Ectodermal cell (in vitro differentiated cells): ENCODE results near the gene MLH3.

Experiments used
- H3K27ac ChIP-seq: 2 replicates; pipeline ENCODE4 v1.7.0; 2013; ENCODE audit warnings: mild to moderate bottlenecking, low read depth, low read length; ENCODE audit not compliant: insufficient read depth, poor library complexity, severe bottlenecking
- H3K27me3 ChIP-seq: 2 replicates; pipeline ENCODE4 v1.7.0; 2013; ENCODE audit warnings: mild to moderate bottlenecking, low read length; ENCODE audit not compliant: insufficient read depth, control insufficient read depth, poor library complexity, severe bottlenecking
- H3K36me3 ChIP-seq: one replicate; pipeline ENCODE4 v1.7.0; 2013; ENCODE audit warnings: low read length; ENCODE audit not compliant: control insufficient read depth, insufficient read depth
- H3K4me1 ChIP-seq: one replicate; pipeline ENCODE4 v1.7.0; 2013; ENCODE audit warnings: low read length; ENCODE audit not compliant: control insufficient read depth, insufficient read depth
- H3K4me3 ChIP-seq: 2 replicates; pipeline ENCODE4 v1.7.0; 2013; ENCODE audit warnings: low read depth, low read length, control low read depth; ENCODE audit not compliant: insufficient read depth
- H3K9me3 ChIP-seq: 2 replicates; pipeline ENCODE4 v1.7.0; 2013; ENCODE audit warnings: mild to moderate bottlenecking, low read length, moderate library complexity; ENCODE audit not compliant: control insufficient read depth
- WGBS, 2 experiments: methylation state at CpG; one replicate each; pipeline ENCODE4 v1.1.7; 2013; ENCODE audit warnings: missing lambda C conversion rate in 2 of 2; 5-methylcytosine and 5-hydroxymethylcytosine counted together

Gene MLH3

DNA sequence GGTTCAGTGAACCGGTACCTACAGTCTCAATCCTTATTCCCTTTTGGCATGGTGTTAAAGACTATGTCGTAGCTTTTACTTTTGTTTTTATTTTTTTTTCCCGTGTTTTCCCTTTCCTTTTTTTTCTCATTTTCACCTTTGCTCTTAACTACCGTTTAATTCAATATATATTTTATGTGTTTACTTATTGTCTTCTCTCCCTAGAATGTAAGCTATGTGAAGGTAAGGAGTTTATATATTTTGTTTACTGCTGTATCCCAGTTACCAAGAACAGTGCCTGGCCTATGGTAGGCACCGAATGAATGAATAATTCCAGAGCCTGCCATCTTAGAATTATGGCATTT is 261 bp upstream of the MLH3 start:
- H3K4me1 ChIP-seq = no peaks in the 10 kb centered on the region
- no peaks in the 10 kb centered on the region for H3K36me3 ChIP-seq
- H3K4me3 ChIP-seq = peak overlapping the region; percentile 53
- H3K27me3 ChIP-seq = no peaks in the 10 kb centered on the region
- H3K9me3 ChIP-seq = no peaks in the 10 kb centered on the region
- no peak overlapping the region for H3K27ac ChIP-seq
- 26 to 34% methylated on average over 3 to 4 of the region's 5 CpGs for WGBS, 2 experiments

DNA sequence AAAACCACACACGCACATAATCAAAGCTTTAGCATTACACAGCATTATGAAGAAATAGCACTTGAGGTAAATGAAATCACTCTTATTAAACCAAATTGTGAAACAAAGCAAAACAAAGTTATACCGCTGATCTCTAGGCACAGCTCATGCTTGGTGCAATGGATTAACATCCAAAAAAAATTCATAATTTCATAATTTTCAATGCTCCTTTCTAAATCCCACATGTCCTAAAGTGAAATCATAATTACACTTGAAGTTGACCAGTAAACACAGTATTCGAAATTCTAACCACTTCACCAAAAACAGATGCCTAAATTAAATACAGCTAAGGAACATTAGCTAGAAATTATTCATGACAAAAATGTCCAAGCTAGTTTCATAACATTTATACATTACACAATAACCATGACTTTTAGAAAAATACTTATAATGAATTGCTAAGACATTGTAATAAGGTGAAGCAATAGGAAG is 1.5 kb downstream of the MLH3 start:
- Histone ChIP-seq H3K4me1 (no peaks in the 10 kb centered on the region), H3K27ac (no peak overlapping the region), H3K27me3 (no peaks in the 10 kb centered on the region), H3K9me3 (no peaks in the 10 kb centered on the region), H3K36me3 (no peaks in the 10 kb centered on the region), H3K4me3 (no peak overlapping the region)
- 91 to 97% methylated on average over 3 of the region's 3 CpGs for WGBS, 2 experiments

DNA sequence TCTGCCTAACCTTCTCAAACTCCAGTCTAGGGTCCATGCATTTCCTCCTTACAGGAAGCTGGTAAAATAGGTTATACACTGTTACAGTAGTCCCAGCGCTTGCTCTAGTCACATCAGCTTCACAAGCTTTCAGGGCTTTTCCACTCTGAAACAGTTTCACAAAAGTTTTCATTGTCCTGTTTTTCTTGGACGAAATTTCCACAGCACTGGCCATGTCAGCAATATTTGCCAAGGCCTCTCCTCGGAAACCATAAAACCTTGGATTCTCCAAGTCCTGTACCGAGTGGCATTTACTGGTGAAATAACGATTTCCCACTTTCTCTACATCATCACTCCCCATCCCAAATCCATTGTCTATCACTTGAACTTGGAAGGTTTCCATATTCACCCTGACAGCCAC is 2.1 kb downstream of the MLH3 start:
- no peak overlapping the region for H3K4me3 ChIP-seq

DNA sequence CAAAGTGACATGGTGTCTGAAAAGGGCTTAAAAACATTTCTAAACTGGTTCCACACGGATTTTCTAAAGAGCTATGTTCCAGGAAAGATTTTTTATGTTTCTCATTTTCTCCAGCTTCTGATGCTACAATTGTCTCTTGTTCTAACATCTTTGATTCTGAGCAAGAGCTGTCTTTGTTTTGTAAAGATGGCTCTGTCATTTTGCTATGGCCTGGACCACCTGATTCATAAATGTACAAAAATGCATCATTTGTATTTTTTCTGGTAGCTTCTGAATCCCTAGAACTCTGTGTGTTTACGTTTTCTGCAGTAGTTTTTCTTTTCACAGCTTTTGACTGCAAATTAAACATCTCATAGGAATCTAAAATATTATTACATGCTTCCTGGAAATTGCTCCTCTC is 3.2 kb downstream of the MLH3 start:
- H3K9me3 ChIP-seq = no peaks in the 10 kb centered on the region
- H3K27ac ChIP-seq = no peak overlapping the region
- 84 to 91% methylated on average over 2 of the region's 2 CpGs for WGBS, 2 experiments
- no peaks in the 10 kb centered on the region for H3K27me3 ChIP-seq
- H3K36me3 ChIP-seq = no peaks in the 10 kb centered on the region
- no peaks in the 10 kb centered on the region for H3K4me1 ChIP-seq
- no peak overlapping the region for H3K4me3 ChIP-seq

More for the DNA sequence above, 2.1 kb downstream of the MLH3 start:
- H3K27me3 ChIP-seq = no peaks in the 10 kb centered on the region
- H3K27ac ChIP-seq = no peak overlapping the region
- 94 to 95% methylated on average over 5 of the region's 5 CpGs for WGBS, 2 experiments
- no peaks in the 10 kb centered on the region for H3K36me3 ChIP-seq
- no peaks in the 10 kb centered on the region for H3K4me1 ChIP-seq
- H3K9me3 ChIP-seq = no peaks in the 10 kb centered on the region

DNA sequence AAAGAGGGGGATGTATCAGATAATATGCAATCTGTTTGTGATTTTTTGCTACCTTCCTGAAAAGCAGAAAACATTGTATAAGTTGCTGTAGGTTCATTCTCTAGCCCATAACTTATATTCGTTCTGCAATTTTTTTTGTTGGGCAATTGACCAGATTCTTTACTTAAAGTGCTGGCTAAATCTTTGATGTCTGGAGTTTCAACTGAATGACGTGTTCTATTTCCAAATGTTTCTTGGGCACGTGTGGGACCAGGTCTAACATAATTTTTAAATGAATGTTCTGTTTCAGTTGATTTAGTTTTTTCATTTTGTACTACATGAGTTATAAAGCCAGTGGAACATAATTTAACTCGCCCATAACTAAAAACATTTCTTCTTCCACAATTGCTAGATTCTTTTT is 3.8 kb downstream of the MLH3 start:
- Histone ChIP-seq H3K9me3 (no peaks in the 10 kb centered on the region), H3K36me3 (no peaks in the 10 kb centered on the region), H3K4me1 (no peaks in the 10 kb centered on the region), H3K27ac (no peak overlapping the region), H3K4me3 (no peak overlapping the region), H3K27me3 (no peaks in the 10 kb centered on the region)
- whole genome bisulfite sequencing, 2 experiments = 94% methylated on average over 4 of the region's 4 CpGs

DNA sequence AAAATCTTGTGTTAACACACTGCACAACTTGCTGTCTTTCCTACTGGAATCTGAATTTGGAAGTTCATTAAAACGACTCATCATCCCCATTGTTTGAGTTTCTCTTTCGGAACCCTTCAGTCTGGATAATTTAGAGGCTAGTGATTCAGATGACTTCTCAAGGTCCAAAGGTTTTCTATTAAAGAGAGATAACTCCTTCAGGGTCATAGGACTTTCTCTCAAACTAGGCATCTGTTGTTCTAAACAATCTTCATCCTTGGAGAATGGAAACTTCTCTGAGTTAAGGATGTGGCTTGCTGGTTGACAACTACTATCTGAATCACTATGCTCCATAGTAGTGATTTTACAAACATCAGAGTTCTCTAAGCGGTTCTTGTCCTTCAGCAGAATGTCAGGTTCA is 4.4 kb downstream of the MLH3 start:
- 95 to 97% methylated on average over 3 of the region's 3 CpGs for WGBS, 2 experiments
- no peaks in the 10 kb centered on the region for H3K9me3 ChIP-seq
- no peaks in the 10 kb centered on the region for H3K27me3 ChIP-seq
- H3K36me3 ChIP-seq = no peaks in the 10 kb centered on the region
- H3K27ac ChIP-seq = no peak overlapping the region
- no peaks in the 10 kb centered on the region for H3K4me1 ChIP-seq
- no peak overlapping the region for H3K4me3 ChIP-seq

DNA sequence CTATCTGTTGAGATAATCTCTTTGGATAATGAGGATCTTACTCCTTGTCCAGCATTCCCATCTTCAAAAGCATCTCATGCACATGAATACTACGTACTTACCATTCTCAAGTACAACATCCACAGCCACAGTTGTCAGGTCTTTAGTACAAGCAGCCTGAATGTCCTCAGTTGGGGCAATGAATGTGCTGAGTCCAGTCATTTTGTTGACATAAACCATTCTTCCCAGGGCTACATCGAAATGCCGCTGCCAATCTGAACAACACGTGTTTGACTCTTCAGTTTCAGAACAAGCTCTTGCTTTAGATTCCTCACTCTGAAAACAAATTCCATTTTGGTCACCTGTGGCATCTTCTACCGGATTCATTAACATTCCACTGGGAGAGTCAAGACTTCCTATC is 5.0 kb downstream of the MLH3 start:
- Histone ChIP-seq H3K4me3 (no peak overlapping the region), H3K4me1 (no peaks in the 10 kb centered on the region), H3K27me3 (no peaks in the 10 kb centered on the region), H3K9me3 (no peaks in the 10 kb centered on the region), H3K27ac (no peak overlapping the region), H3K36me3 (no peaks in the 10 kb centered on the region)
- 92 to 94% methylated on average over 5 of the region's 5 CpGs for WGBS, 2 experiments

DNA sequence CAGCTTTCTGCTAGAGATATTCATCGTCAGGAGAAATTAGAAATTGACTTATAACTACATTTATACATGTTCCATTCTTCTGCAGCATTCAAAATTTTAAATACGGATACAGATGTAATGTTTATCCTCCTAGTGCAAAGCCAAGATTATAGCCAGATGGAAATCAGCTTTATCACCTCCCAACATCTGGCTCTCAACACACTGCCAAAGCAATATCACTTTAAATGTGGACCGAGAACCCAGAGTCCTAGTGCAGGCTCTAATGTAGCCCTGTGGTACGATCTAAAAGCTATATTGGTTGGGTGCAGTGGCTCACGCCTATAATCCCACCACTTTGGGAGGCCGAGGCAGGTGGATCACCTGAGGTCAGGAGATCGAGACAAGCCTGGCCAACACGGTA is 6.5 kb downstream of the MLH3 start:
- H3K36me3 ChIP-seq = no peaks in the 10 kb centered on the region
- H3K27ac ChIP-seq = no peak overlapping the region
- H3K27me3 ChIP-seq = no peaks in the 10 kb centered on the region
- WGBS, 2 experiments = 92 to 94% methylated on average over 7 to 8 of the region's 8 CpGs
- H3K4me3 ChIP-seq = no peak overlapping the region
- H3K4me1 ChIP-seq = no peaks in the 10 kb centered on the region
- no peaks in the 10 kb centered on the region for H3K9me3 ChIP-seq

DNA sequence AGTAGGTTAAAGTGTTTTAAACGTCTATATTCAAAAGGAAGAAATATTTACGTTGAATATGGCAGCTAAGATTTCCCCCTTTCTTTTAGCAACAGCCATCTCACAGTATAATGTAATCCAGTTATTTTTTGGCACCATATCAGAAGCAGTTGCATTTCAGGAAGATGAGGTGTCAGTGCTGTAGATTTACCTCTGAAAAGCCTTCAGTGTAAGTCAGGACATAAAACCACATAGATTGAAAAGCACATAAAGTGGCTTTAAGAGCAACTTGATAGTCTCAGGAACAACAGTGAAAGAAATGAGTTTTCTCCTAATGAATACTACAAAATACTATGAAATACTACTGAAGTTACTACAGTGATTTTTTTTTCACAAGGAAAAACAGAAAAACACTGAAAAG is 6.9 kb downstream of the MLH3 start:
- Histone ChIP-seq H3K27ac (no peak overlapping the region), H3K9me3 (no peaks in the 10 kb centered on the region), H3K27me3 (no peaks in the 10 kb centered on the region), H3K36me3 (no peaks in the 10 kb centered on the region), H3K4me3 (no peak overlapping the region), H3K4me1 (no peaks in the 10 kb centered on the region)
- WGBS, 2 experiments = 90% methylated on average over 2 of the region's 2 CpGs; no CpG with 5 or more reads in 1 of the 2 experiments

DNA sequence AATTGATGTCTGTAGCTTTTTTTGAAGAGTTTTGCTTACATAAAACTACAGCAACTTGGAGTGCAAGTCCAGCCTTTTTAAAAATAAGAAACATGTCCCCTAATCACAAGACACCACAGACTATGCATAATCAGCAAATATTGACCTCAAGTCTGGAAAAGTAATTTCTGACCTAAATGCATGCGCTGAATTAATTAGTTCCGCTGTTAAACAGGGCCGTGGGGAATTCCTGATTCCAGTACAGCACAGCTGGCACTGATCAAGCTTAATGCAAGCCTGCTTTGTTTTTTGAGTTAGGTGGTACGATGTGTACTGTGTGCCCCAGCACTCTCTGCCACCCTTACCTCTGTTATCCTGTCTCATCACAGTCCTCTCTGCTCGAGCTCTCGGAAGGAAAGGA is 9.2 kb downstream of the MLH3 start:
- WGBS, 2 experiments = 90 to 93% methylated on average over 3 to 6 of the region's 6 CpGs
- Histone ChIP-seq H3K27me3 (no peaks in the 10 kb centered on the region), H3K4me1 (no peaks in the 10 kb centered on the region), H3K36me3 (no peaks in the 10 kb centered on the region), H3K27ac (no peak overlapping the region), H3K9me3 (no peaks in the 10 kb centered on the region), H3K4me3 (no peak overlapping the region)

DNA sequence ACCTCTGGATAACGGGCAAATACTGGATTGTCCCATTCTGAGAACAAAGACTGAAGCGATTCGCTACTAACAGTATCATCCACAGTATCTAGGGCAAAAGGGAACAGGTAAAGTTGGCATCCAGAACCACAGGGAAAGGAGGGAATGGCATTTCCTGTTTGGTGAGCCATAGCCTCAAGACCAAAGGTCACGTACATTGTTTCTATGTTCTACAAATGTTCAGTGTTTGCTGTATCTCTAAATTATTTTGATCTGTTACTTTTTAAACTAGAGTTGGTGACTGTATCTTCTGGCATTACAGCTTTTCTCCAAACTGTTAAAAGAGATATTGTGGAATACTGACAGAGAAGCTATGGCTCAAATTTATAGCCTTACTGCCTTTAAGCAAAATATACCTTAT is 9.7 kb downstream of the MLH3 start:
- H3K4me3 ChIP-seq = no peak overlapping the region
- WGBS, 2 experiments = 92 to 94% methylated on average over 4 of the region's 4 CpGs

More for the DNA sequence above, 9.7 kb downstream of the MLH3 start:
- no peaks in the 10 kb centered on the region for H3K4me1 ChIP-seq
- no peak overlapping the region for H3K27ac ChIP-seq
- no peaks in the 10 kb centered on the region for H3K27me3 ChIP-seq
- no peaks in the 10 kb centered on the region for H3K36me3 ChIP-seq
- no peaks in the 10 kb centered on the region for H3K9me3 ChIP-seq
